Globus pallidus (tissue), 1 donor: ENCODE results near the gene REST.
"Not testable (repeated sequence)": the region's sequence is repeated elsewhere in the genome, so short reads cannot be mapped to it uniquely, and the experiment has no call there.

Source experiments
- DNase-seq: peaks from one replicate; pipeline ENCODE4 v3.0.0-alpha.2; 2015; ENCODE audit warnings: low spot score

REST gene

GRCh38 chr4:56907489-56908205 is at the start of gene REST:
TSS of gene REST (plus strand) at chr4:56907900. CDS start at chr4:56910639, 2,739 bp downstream.
- peak; percentile 72 for DNase-seq

GRCh38 chr4:56859841-56860240 is 47.9 kb upstream of the REST start:
- no peak for DNase-seq

GRCh38 chr4:56860781-56861180 is 46.9 kb upstream of the REST start:
- DNase-seq: no peak

- no peak for DNase-seq
These were observed 46.3 kb upstream of the REST start for GRCh38 chr4:56861360-56861759.

- no peak for DNase-seq
These were observed 44.1 kb upstream of the REST start for GRCh38 chr4:56863441-56864139.

GRCh38 chr4:56870946-56871345 is 36.8 kb upstream of the REST start:
- peak; percentile 3 for DNase-seq

- peak; percentile 39 for DNase-seq
These were observed 36.3 kb upstream of the REST start for GRCh38 chr4:56871371-56871866.

- DNase-seq: no peak
These were observed 33.5 kb upstream of the REST start for GRCh38 chr4:56874166-56874565.

GRCh38 chr4:56874923-56875322 is 32.8 kb upstream of the REST start:
- no peak for DNase-seq

GRCh38 chr4:56876264-56876663 is 31.4 kb upstream of the REST start:
- no peak for DNase-seq

GRCh38 chr4:56879996-56880395 is 27.7 kb upstream of the REST start:
- no peak for DNase-seq

- no peak for DNase-seq
These were observed 27.1 kb upstream of the REST start for GRCh38 chr4:56880572-56880971.

GRCh38 chr4:56884511-56884910 is 23.2 kb upstream of the REST start:
- not testable (repeated sequence) for DNase-seq

- no peak for DNase-seq
These were observed 15.0 kb upstream of the REST start for GRCh38 chr4:56892691-56893090.

- not testable (repeated sequence) for DNase-seq
These were observed 9.9 kb upstream of the REST start for GRCh38 chr4:56897842-56898241.

GRCh38 chr4:56900186-56900585 is 7.5 kb upstream of the REST start:
- DNase-seq: not testable (repeated sequence)

GRCh38 chr4:56902703-56903102 is 5.0 kb upstream of the REST start:
- no peak for DNase-seq

GRCh38 chr4:56905796-56906195 is 1.9 kb upstream of the REST start:
- no peak for DNase-seq

GRCh38 chr4:56906489-56907393 is 959 bp upstream of the REST start:
- DNase-seq: peak; percentile 6

GRCh38 chr4:56908206-56909085 is 746 bp downstream of the REST start:
- peak; percentile 65 for DNase-seq
